Adipocyte (in vitro differentiated cells): ENCODE data around the gene HAND2.

Experiments
- DNase-seq: peaks from one replicate; pipeline ENCODE4 v3.0.0-alpha.2; 2015; ENCODE audit warnings: low read depth
- H3K27me3 ChIP-seq: replicated peaks from 2 replicates; pipeline ENCODE4 v1.7.0; 2013; ENCODE audit warnings: mild to moderate bottlenecking, low read length, moderate library complexity; ENCODE audit not compliant: control insufficient read depth, insufficient read depth
- H3K36me3 ChIP-seq: 2 replicates; pipeline ENCODE4 v1.7.0; 2013; ENCODE audit warnings: low read length, mild to moderate bottlenecking, moderate library complexity; ENCODE audit not compliant: control insufficient read depth, insufficient read depth, severe bottlenecking
- H3K4me1 ChIP-seq: 2 replicates; pipeline ENCODE4 v1.7.0; 2013; ENCODE audit warnings: mild to moderate bottlenecking, low read length, moderate library complexity; ENCODE audit not compliant: control insufficient read depth, insufficient read depth
- H3K4me3 ChIP-seq: 2 replicates; pipeline ENCODE4 v1.7.0; 2013; ENCODE audit warnings: mild to moderate bottlenecking, low read length, moderate library complexity
- H3K9ac ChIP-seq: 2 replicates; pipeline ENCODE4 v1.7.0; 2013; ENCODE audit warnings: mild to moderate bottlenecking, low read length, moderate library complexity
- H3K9me3 ChIP-seq: 2 replicates; pipeline ENCODE4 v1.7.0; 2013; ENCODE audit warnings: mild to moderate bottlenecking, low read length, moderate library complexity; ENCODE audit not compliant: control insufficient read depth

The HAND2 gene

GRCh38 chr4:173478201-173478912, 51.7 kb downstream of the HAND2 start:
- peaks cover 15% of the 10 kb centered on the region for H3K4me1 ChIP-seq

GRCh38 chr4:173477016-173477415, 53.0 kb downstream of the HAND2 start:
- Histone ChIP-seq H3K4me3 (no peak overlapping the region), H3K36me3 (no peaks in the 10 kb centered on the region), H3K4me1 (peaks cover 15% of the 10 kb centered on the region), H3K9me3 (no peaks in the 10 kb centered on the region), H3K27me3 (no peaks in the 10 kb centered on the region), H3K9ac (no peak overlapping the region)
- no peak for DNase-seq

More at GRCh38 chr4:173478201-173478912, 51.7 kb downstream of the HAND2 start:
- H3K36me3 ChIP-seq, result no peaks in the 10 kb centered on the region
- H3K4me3 ChIP-seq, result peak overlapping the region; percentile 25
- peak overlapping the region; percentile 51 for H3K9ac ChIP-seq
- H3K9me3 ChIP-seq, result no peaks in the 10 kb centered on the region
- DNase-seq, result peak; percentile 74
- H3K27me3 ChIP-seq, result no peaks in the 10 kb centered on the region
